Measurements from ENCODE around the gene MRPL27.

The MRPL27 gene

DNA sequence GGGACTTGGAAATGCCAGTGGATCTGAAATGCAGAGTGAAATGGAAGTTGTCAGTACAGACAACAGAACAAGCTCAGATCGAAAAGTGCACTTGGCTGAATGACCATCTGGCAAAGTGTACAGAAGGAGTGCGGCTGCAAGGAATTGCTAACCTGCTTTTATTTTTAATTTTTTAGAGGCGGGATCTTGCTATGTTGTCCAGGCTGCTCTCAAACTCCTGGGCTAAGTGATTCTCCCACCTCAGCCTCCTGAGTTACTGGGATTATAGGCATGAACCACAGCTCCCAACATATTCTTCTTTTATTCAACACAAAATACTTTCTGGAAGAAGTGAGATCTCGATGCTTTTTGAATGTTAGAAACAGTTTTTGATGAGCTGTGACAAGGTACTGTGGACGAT is 20.7 kb upstream of the MRPL27 start:
- H3K4me3 ChIP-seq (ENCODE audit: low read length) = no peak overlapping the region
- H3K27me3 ChIP-seq (ENCODE audit: low read depth, low read length) = no peaks in the 10 kb centered on the region
- H2AFZ ChIP-seq (ENCODE audit: low read depth, low read length) = no peak overlapping the region
- no peaks in the 10 kb centered on the region for H3K9me3 ChIP-seq (ENCODE audit: insufficient read depth, low read length)
- no peak overlapping the region for H3K4me2 ChIP-seq (ENCODE audit: low read length)
- H3K79me2 ChIP-seq (ENCODE audit: low read length) = peaks cover 56% of the 10 kb centered on the region
- no peak overlapping the region for H3K9ac ChIP-seq (ENCODE audit: low read length)
- H3K27ac ChIP-seq (ENCODE audit: low read length) = no peak overlapping the region
- peaks cover 65% of the 10 kb centered on the region for H3K36me3 ChIP-seq (replicated peaks; ENCODE audit: low read depth, low read length)
- peaks cover 34% of the 10 kb centered on the region for H3K4me1 ChIP-seq (ENCODE audit: low read length)
- peaks cover 13% of the 10 kb centered on the region; the same call in 1 of the 2 replicates for H4K20me1 ChIP-seq (ENCODE audit: insufficient read depth, low read length)
- TF ChIP-seq, protein P1, sequence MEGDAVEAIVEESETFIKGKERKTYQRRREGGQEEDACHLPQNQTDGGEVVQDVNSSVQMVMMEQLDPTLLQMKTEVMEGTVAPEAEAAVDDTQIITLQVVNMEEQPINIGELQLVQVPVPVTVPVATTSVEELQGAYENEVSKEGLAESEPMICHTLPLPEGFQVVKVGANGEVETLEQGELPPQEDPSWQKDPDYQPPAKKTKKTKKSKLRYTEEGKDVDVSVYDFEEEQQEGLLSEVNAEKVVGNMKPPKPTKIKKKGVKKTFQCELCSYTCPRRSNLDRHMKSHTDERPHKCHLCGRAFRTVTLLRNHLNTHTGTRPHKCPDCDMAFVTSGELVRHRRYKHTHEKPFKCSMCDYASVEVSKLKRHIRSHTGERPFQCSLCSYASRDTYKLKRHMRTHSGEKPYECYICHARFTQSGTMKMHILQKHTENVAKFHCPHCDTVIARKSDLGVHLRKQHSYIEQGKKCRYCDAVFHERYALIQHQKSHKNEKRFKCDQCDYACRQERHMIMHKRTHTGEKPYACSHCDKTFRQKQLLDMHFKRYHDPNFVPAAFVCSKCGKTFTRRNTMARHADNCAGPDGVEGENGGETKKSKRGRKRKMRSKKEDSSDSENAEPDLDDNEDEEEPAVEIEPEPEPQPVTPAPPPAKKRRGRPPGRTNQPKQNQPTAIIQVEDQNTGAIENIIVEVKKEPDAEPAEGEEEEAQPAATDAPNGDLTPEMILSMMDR (IDR thresholded peaks at IDR 0.05; ENCODE audit: low read depth, low read length) = no peak
- no peak for TF ChIP-seq EZH2phosphoT487 (IDR thresholded peaks at IDR 0.05; ENCODE audit: low read depth)

DNA sequence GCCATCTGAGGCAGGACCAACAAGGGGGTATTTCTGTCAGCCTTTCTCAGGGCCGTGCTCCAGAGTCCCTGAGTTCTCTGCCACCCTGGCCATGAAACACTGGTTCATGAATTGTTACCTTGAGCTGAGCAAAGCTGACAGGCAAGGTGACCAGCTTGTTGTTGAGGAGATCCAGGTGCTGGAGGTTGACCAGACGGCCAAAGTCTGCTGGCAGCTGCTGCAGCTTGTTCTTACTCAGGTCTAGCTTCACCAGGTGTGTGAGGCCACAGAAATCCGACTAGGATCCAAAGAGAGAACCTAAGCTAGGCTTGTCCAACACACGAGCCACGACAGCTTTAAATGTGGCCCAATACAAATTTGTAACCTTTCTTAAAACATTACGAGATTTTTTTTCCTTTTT is 19.6 kb upstream of the MRPL27 start:
- H3K4me2 ChIP-seq (ENCODE audit: low read length) = no peak overlapping the region

DNA sequence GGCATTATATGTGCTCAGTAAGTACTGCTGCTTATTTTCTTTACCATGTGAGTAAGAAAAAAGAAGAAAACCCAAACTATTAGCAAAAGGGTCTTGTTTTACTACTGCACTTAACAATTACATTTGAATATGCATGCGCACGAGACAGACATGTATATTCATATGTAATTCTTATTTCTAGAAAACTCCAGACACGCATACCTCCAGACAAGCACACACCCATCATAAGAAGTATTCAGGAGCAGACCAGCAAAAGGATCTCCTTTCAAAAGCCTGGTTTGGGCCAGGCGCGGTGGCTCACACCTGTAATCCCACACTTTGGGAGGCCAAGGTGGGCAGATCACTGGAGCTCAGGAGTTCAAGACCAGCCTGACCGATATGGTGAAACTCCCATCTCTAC is 16.6 kb upstream of the MRPL27 start:
- Histone ChIP-seq H3K36me3 (replicated peaks; ENCODE audit: low read depth, low read length) (peaks cover 87% of the 10 kb centered on the region), H3K9me3 (ENCODE audit: insufficient read depth, low read length) (no peaks in the 10 kb centered on the region), H2AFZ (ENCODE audit: low read depth, low read length) (no peak overlapping the region), H3K27ac (ENCODE audit: low read length) (no peak overlapping the region), H3K9ac (ENCODE audit: low read length) (no peak overlapping the region), H3K4me2 (ENCODE audit: low read length) (no peak overlapping the region), H4K20me1 (ENCODE audit: insufficient read depth, low read length) (no peaks in the 10 kb centered on the region), H3K79me2 (ENCODE audit: low read length) (peaks cover 25% of the 10 kb centered on the region), H3K4me1 (ENCODE audit: low read length) (peaks cover 18% of the 10 kb centered on the region), H3K27me3 (ENCODE audit: low read depth, low read length) (no peaks in the 10 kb centered on the region), H3K4me3 (ENCODE audit: low read length) (no peak overlapping the region)
- TF ChIP-seq, protein P1 (IDR thresholded peaks at IDR 0.05; ENCODE audit: low read depth, low read length) = no peak
- TF ChIP-seq EZH2phosphoT487 (IDR thresholded peaks at IDR 0.05; ENCODE audit: low read depth) = no peak

More for the DNA sequence above, 19.6 kb upstream of the MRPL27 start:
- no peak for TF ChIP-seq EZH2phosphoT487 (IDR thresholded peaks at IDR 0.05; ENCODE audit: low read depth)
- TF ChIP-seq, protein P1 (IDR thresholded peaks at IDR 0.05; ENCODE audit: low read depth, low read length) = no peak
- Histone ChIP-seq H3K4me3 (ENCODE audit: low read length) (no peak overlapping the region), H3K36me3 (replicated peaks; ENCODE audit: low read depth, low read length) (peaks cover 75% of the 10 kb centered on the region), H3K79me2 (ENCODE audit: low read length) (peaks cover 56% of the 10 kb centered on the region), H4K20me1 (ENCODE audit: insufficient read depth, low read length) (peaks cover 13% of the 10 kb centered on the region; the same call in 1 of the 2 replicates), H3K9ac (ENCODE audit: low read length) (no peak overlapping the region), H3K4me1 (ENCODE audit: low read length) (peaks cover 30% of the 10 kb centered on the region), H2AFZ (ENCODE audit: low read depth, low read length) (no peak overlapping the region), H3K27me3 (ENCODE audit: low read depth, low read length) (no peaks in the 10 kb centered on the region), H3K27ac (ENCODE audit: low read length) (no peak overlapping the region), H3K9me3 (ENCODE audit: insufficient read depth, low read length) (no peaks in the 10 kb centered on the region)

DNA sequence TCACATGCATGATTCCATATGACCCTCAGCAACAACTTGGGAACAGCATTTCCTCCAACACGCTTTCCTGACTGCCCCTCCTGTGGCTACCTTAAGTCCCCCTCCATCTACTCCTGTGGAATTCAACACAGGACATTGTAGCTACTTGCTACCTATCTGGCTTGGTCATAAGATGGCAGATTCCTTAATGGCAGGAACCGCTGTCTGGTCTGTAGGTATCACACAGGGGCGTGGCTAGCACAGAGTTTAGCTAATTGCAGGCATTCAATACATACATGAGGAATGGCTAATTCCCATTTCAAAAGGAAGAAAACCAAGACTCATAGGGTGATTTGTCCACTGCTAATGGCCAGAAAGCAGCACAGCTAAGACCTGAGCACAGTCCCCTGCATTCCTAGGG is 15.7 kb upstream of the MRPL27 start:
- Histone ChIP-seq H3K27ac (ENCODE audit: low read length) (no peak overlapping the region), H3K36me3 (replicated peaks; ENCODE audit: low read depth, low read length) (peaks cover 84% of the 10 kb centered on the region), H4K20me1 (ENCODE audit: insufficient read depth, low read length) (no peaks in the 10 kb centered on the region), H3K4me3 (ENCODE audit: low read length) (no peak overlapping the region), H3K79me2 (ENCODE audit: low read length) (peaks cover 17% of the 10 kb centered on the region; the same call in 1 of the 2 replicates), H3K4me2 (ENCODE audit: low read length) (no peak overlapping the region), H3K27me3 (ENCODE audit: low read depth, low read length) (no peaks in the 10 kb centered on the region), H3K4me1 (ENCODE audit: low read length) (peaks cover 18% of the 10 kb centered on the region), H2AFZ (ENCODE audit: low read depth, low read length) (no peak overlapping the region), H3K9ac (ENCODE audit: low read length) (no peak overlapping the region), H3K9me3 (ENCODE audit: insufficient read depth, low read length) (no peaks in the 10 kb centered on the region)
- TF ChIP-seq, protein P1 (IDR thresholded peaks at IDR 0.05; ENCODE audit: low read depth, low read length) = no peak
- TF ChIP-seq EZH2phosphoT487 (IDR thresholded peaks at IDR 0.05; ENCODE audit: low read depth) = no peak
